Ascending aorta (tissue), 2 donors: ENCODE results near the gene VIPR2. TPM values are rescaled to one million over a fixed set of nuclear protein-coding genes. Genes with fewer than 3 reads are reported as not detected.

ENCODE experiments used
- DNase-seq, 2 donors: peaks; one replicate each; pipeline ENCODE4 v3.0.0-alpha.2; 2019; ENCODE audit warnings: low spot score in 2 of 2
- H3K27ac ChIP-seq, 2 donors: fragments of 200-600 bp; sonication (generic); one replicate each; pipeline ENCODE4 v1.5.1; 2016 to 2017; ENCODE audit warnings: mild to moderate bottlenecking in 1 of 2
- H3K27me3 ChIP-seq: fragments of 200-600 bp; sonication (generic); one replicate; pipeline ENCODE4 v1.5.1; 2017
- H3K36me3 ChIP-seq, 2 donors: fragments of 200-600 bp; sonication (generic); one replicate each; pipeline ENCODE4 v1.5.1; 2016
- H3K4me1 ChIP-seq, 2 donors: fragments of 200-600 bp; sonication (generic); one replicate each; pipeline ENCODE4 v1.5.1; 2016 to 2017; ENCODE audit warnings: mild to moderate bottlenecking in 1 of 2
- H3K4me3 ChIP-seq, 2 donors: fragments of 200-600 bp; sonication (generic); one replicate each; pipeline ENCODE4 v1.5.1; 2016 to 2017; ENCODE audit warnings: mild to moderate bottlenecking in 1 of 2
- H3K9me3 ChIP-seq, 2 donors: fragments of 200-600 bp; sonication (generic); one replicate each; pipeline ENCODE4 v1.5.1; 2016
- CTCF ChIP-seq, 3 experiments: fragments of 200-600 bp in 2 of 3; fragments of 450-650 bp in 1 of 3; sonication (generic) in 2 of 3; IDR thresholded peaks; one replicate each; pipeline ENCODE4 v1.5.1; 2016 to 2019; ENCODE audit warnings: antibody characterized with exemption in 3 of 3, mild to moderate bottlenecking in 1 of 3, moderate library complexity in 1 of 3
- intact Hi-C: fragments of 100-400 bp; cut with DNase I; formaldehyde crosslinking; loops from one replicate; pipeline ENCODE4 v1.15.1; 2023
- total RNA-seq: library from RNA; depleted of rRNA; stranded (reverse); fragments of >200 nt; gene quantifications from one replicate; pipeline ENCODE4 v1.1.0, GENCODE V29; 2016

VIPR2 gene
- total RNA-seq, 1 donor from 2014 or later = 17.8 TPM

- intact Hi-C loops = loop anchor here (5.0 kb wide), 1 partner anchor 108 kb away; the partner anchor contains the start of gene VIPR2
- Histone ChIP-seq H3K27me3 (no peaks in the 10 kb centered on the region), H3K4me1 (peaks cover 0 to 18% of the 10 kb centered on the region in 2 donors), H3K4me3 (no peak overlapping the region), H3K36me3 (peaks cover 0 to 28% of the 10 kb centered on the region in 2 donors), H3K27ac (no peak overlapping the region), H3K9me3 (no peaks in the 10 kb centered on the region)
- TF ChIP-seq CTCF (IDR thresholded peaks at IDR 0.05) = no peak
- no peak for DNase-seq
Observed at GRCh38 chr7:159034394-159034793, 110.3 kb downstream of the VIPR2 start.

DNA sequence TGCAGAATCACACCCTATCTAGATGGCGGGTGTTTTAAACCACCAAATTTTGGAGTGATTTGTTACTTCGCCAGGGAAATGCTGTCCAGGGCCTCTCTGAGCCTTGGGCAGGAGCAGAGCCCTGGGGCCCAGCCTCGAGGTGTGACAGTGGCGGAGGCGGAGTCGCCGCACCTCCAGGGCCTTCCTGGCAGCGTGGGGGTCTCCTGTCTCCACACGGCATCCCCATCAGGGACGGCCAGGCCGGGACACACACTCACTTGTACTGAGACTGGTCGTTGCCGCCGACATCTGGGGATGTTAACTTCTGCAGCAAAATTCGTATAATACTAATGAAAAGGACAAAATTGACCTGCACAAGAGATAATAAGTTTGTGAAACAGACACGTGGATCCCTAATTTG lies 110.7 kb downstream of the VIPR2 start:
- H3K27me3 ChIP-seq = no peaks in the 10 kb centered on the region
- TF ChIP-seq CTCF (IDR thresholded peaks at IDR 0.05) = no peak
- H3K4me3 ChIP-seq = no peak overlapping the region
- H3K36me3 ChIP-seq = peaks cover 0 to 28% of the 10 kb centered on the region in 2 donors
- peak in 1 of 2 donors; percentile 52 for DNase-seq
- no peak overlapping the region for H3K27ac ChIP-seq
- H3K9me3 ChIP-seq = no peaks in the 10 kb centered on the region
- peaks cover 0 to 18% of the 10 kb centered on the region in 2 donors for H3K4me1 ChIP-seq
- intact Hi-C loops = loop anchor here (5.0 kb wide), 1 partner anchor 108 kb away; the partner anchor contains the start of gene VIPR2

- Histone ChIP-seq H3K4me3 (no peak overlapping the region), H3K9me3 (no peaks in the 10 kb centered on the region), H3K4me1 (peaks cover 0 to 18% of the 10 kb centered on the region in 2 donors), H3K36me3 (peaks cover 0 to 28% of the 10 kb centered on the region in 2 donors), H3K27me3 (no peaks in the 10 kb centered on the region), H3K27ac (peak overlapping the region in 1 of 2 donors; percentile 94)
- no peak for DNase-seq
- intact Hi-C loops = loop anchor here (5.0 kb wide), 1 partner anchor 109 kb away; the partner anchor contains the start of gene VIPR2
- TF ChIP-seq CTCF (IDR thresholded peaks at IDR 0.05) = no peak
Observed at GRCh38 chr7:159033473-159033825, 111.2 kb downstream of the VIPR2 start.

DNA sequence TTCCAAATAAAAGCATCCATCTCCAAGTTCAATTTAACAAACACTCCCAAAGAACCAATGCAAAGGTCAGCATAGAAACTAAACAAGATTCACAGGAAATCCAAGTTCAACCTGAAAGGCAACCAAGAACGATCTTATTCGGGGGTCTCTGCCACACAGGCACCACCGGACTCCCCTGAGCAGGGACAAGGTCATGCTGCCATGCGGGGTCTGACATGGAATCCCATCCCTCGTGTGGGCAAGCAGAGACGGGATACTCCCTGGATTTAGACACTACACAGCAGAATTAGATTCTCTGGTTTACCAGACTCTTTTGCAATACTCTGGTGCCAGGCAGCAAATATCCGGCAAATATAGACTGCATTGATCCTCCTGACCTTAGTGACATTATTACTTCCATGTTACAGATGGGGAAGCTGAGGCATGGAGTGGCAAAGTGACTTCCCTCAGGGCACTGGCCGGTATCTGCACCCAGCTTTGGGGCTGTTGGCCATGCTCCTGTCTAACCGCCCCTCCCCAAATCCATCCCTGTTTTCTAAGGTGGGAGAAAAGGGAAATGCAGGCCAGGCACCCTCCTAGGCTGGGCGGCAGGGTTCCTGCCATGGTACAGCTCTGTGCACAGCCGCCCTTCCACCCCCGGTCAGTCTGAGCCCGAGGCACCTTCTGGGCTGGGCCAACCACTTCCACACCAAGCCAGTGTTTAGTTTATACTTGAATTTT lies 111.8 kb downstream of the VIPR2 start:
- peak in 1 of 2 donors; percentile 53 for DNase-seq
- intact Hi-C loops = loop anchor here (5.0 kb wide), 1 partner anchor 109 kb away; the partner anchor contains the start of gene VIPR2
- Histone ChIP-seq H3K36me3 (peaks cover 0 to 28% of the 10 kb centered on the region in 2 donors), H3K27me3 (no peaks in the 10 kb centered on the region), H3K4me3 (no peak overlapping the region), H3K9me3 (no peaks in the 10 kb centered on the region), H3K4me1 (peaks cover 0 to 18% of the 10 kb centered on the region in 2 donors), H3K27ac (peak overlapping the region; percentile 94 to 96)
- TF ChIP-seq CTCF (IDR thresholded peaks at IDR 0.05) = no peak

- TF ChIP-seq CTCF (IDR thresholded peaks at IDR 0.05) = no peak
- no peaks in the 10 kb centered on the region for H3K27me3 ChIP-seq
- peaks cover 0 to 28% of the 10 kb centered on the region in 2 donors for H3K36me3 ChIP-seq
- DNase-seq = peak in 1 of 2 donors; percentile 62
- intact Hi-C loops = loop anchor here (5.0 kb wide), 1 partner anchor 110 kb away; the partner anchor contains the start of gene VIPR2
- peak overlapping the region; percentile 94 to 96 for H3K27ac ChIP-seq
- no peak overlapping the region for H3K4me3 ChIP-seq
- no peaks in the 10 kb centered on the region for H3K9me3 ChIP-seq
- peaks cover 0 to 18% of the 10 kb centered on the region in 2 donors for H3K4me1 ChIP-seq
Observed at GRCh38 chr7:159032322-159032721, 112.3 kb downstream of the VIPR2 start.
